A673 (cell line): Measurements from ENCODE around the gene STOML1.

Experiments used
- EZH2 ChIP-seq: fragments of 200-600 bp; sonication (generic); IDR thresholded peaks from 2 replicates; pipeline ENCODE4 v1.6.1; 2017; ENCODE audit warnings: borderline replicate concordance, low read depth, mild to moderate bottlenecking, mixed read lengths, antibody characterized with exemption, low read length; ENCODE audit not compliant: poor library complexity, severe bottlenecking
- TF ChIP-seq, protein P1 (sequence below): fragments of 300-800, 200-600 bp; sonication (generic); conservative IDR thresholded peaks from 2 replicates; pipeline ENCODE4 v1.5.1; 2017; ENCODE audit warnings: low read depth, mild to moderate bottlenecking, antibody characterized with exemption, low read length, moderate library complexity, mixed read lengths

GRCh38 chr15:73991260-73991659 is 835 bp downstream of the STOML1 start:
- TF ChIP-seq, protein P1, sequence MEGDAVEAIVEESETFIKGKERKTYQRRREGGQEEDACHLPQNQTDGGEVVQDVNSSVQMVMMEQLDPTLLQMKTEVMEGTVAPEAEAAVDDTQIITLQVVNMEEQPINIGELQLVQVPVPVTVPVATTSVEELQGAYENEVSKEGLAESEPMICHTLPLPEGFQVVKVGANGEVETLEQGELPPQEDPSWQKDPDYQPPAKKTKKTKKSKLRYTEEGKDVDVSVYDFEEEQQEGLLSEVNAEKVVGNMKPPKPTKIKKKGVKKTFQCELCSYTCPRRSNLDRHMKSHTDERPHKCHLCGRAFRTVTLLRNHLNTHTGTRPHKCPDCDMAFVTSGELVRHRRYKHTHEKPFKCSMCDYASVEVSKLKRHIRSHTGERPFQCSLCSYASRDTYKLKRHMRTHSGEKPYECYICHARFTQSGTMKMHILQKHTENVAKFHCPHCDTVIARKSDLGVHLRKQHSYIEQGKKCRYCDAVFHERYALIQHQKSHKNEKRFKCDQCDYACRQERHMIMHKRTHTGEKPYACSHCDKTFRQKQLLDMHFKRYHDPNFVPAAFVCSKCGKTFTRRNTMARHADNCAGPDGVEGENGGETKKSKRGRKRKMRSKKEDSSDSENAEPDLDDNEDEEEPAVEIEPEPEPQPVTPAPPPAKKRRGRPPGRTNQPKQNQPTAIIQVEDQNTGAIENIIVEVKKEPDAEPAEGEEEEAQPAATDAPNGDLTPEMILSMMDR = no peak
- TF ChIP-seq EZH2 = no peak
